PC-3 (cell line): ENCODE measurements around the gene SPEF1. TPM values are rescaled to one million over a fixed set of nuclear protein-coding genes. Genes with fewer than 3 reads are reported as not detected.

Source experiments
- ATAC-seq: fragments of 200-7000 bp; cut with Tn5 transposase; 2 replicates; pipeline ENCODE4 v1.9.1; 2020; ENCODE audit warnings: mild to moderate bottlenecking, moderate library complexity
- BruUV-seq: library from RNA; stranded (reverse); fragments of 400-500 nt; replicated peaks from 2 replicates; lab custom pipeline; 2021; lab: Mats Ljungman, UMichigan
- CTCF ChIA-PET: fragments of 300-600 bp; sonication (Branson Sonifier 250); formaldehyde crosslinking; loops from one replicate; lab custom pipeline; 2022; ENCODE audit warnings: antibody characterized with exemption; lab: Charles Lee
- POLR2A ChIA-PET: fragments of 300-600 bp; sonication (Branson Sonifier 250); formaldehyde crosslinking; loops from one replicate; lab custom pipeline; 2022; ENCODE audit warnings: antibody characterized with exemption; ENCODE audit not compliant: unreplicated experiment; lab: Charles Lee
- DNase-seq: peaks from one replicate; pipeline ENCODE4 v3.0.0-alpha.2; 2015
- H2AFZ ChIP-seq: fragments of 300-600 bp; sonication (generic); 2 replicates; pipeline ENCODE4 v1.6.0; 2016; ENCODE audit warnings: antibody characterized with exemption, low read length
- H3F3A ChIP-seq: fragments of 300-600 bp; sonication (generic); one replicate; pipeline ENCODE4 v1.6.0; 2017; ENCODE audit warnings: antibody characterized with exemption, low read length, control low read depth, mild to moderate bottlenecking; ENCODE audit not compliant: unreplicated experiment
- H3K27ac ChIP-seq: fragments of 300-600 bp; sonication (generic); 2 replicates; pipeline ENCODE4 v1.5.1; 2016; ENCODE audit warnings: mild to moderate bottlenecking, low read length
- H3K27me3 ChIP-seq: fragments of 300-600 bp; sonication (generic); 2 replicates; pipeline ENCODE4 v1.6.1; 2016; ENCODE audit warnings: low read length, mixed read lengths
- H3K36me3 ChIP-seq: fragments of 300-600 bp; sonication (generic); 2 replicates; pipeline ENCODE4 v1.6.1; 2016; ENCODE audit warnings: low read depth, mixed run types, low read length, mixed read lengths
- H3K4me1 ChIP-seq: fragments of 300-600 bp; sonication (generic); 2 replicates; pipeline ENCODE4 v1.5.1; 2016; ENCODE audit warnings: low read length; ENCODE audit not compliant: insufficient read depth
- H3K4me2 ChIP-seq: fragments of 300-600 bp; sonication (generic); 2 replicates; pipeline ENCODE4 v1.6.0; 2016; ENCODE audit warnings: low read length
- H3K4me3 ChIP-seq: fragments of 300-600 bp; sonication (generic); 2 replicates; pipeline ENCODE4 v1.5.1; 2016; ENCODE audit warnings: mild to moderate bottlenecking, low read length, mixed read lengths
- H3K79me2 ChIP-seq: fragments of 300-600 bp; sonication (generic); 2 replicates; pipeline ENCODE4 v1.6.1; 2017; ENCODE audit warnings: low read length, mixed read lengths
- H3K9ac ChIP-seq: fragments of 300-600 bp; sonication (generic); 2 replicates; pipeline ENCODE4 v1.6.0; 2016; ENCODE audit warnings: mild to moderate bottlenecking, low read length
- H3K9me2 ChIP-seq: fragments of 300-600 bp; sonication (generic); replicated peaks from 2 replicates; pipeline ENCODE4 v1.6.1; 2016; ENCODE audit warnings: mixed run types, low read length, mixed read lengths
- H3K9me3 ChIP-seq: fragments of 300-600 bp; sonication (generic); 2 replicates; pipeline ENCODE4 v1.6.1; 2016; ENCODE audit warnings: low read length, mixed read lengths
- H4K20me1 ChIP-seq: fragments of 300-600 bp; sonication (generic); 2 replicates; pipeline ENCODE4 v1.6.1; 2016; ENCODE audit warnings: low read length, mixed read lengths
- EZH2 ChIP-seq: fragments of 300-600 bp; sonication (generic); IDR thresholded peaks from one replicate; pipeline ENCODE4 v1.6.1; 2017; ENCODE audit warnings: antibody characterized with exemption, mild to moderate bottlenecking, low read length; ENCODE audit not compliant: unreplicated experiment
- EZH2phosphoT487 ChIP-seq: fragments of 300-600 bp; sonication (generic); IDR thresholded peaks from 2 replicates; pipeline ENCODE4 v1.6.1; 2018; ENCODE audit warnings: mild to moderate bottlenecking, antibody characterized with exemption, low read length, borderline replicate concordance
- intact Hi-C: fragments of 100-400 bp; cut with micrococcal nuclease; formaldehyde crosslinking; loops from 2 replicates; pipeline ENCODE4 v1.9.0; 2023
- total RNA-seq: library from RNA; depleted of rRNA; stranded (reverse); fragments of >200 nt; gene quantifications from 2 replicates; pipeline ENCODE4 v1.2.3, GENCODE V29; 2014
- TF ChIP-seq, protein P1 (sequence below): fragments of 300-600 bp; sonication (generic); conservative IDR thresholded peaks from 2 replicates; pipeline ENCODE4 v1.5.1; 2017; ENCODE audit warnings: antibody characterized with exemption, low read depth, mild to moderate bottlenecking, low read length

Gene SPEF1
- total RNA-seq, 1 experiment from 2014 or later: 2.0 TPM

- H3K9me3 ChIP-seq: no peaks in the 10 kb centered on the region
- H3K4me1 ChIP-seq: no peaks in the 10 kb centered on the region
- H3K9me2 ChIP-seq: no peaks in the 10 kb centered on the region
- H3K4me2 ChIP-seq: no peak overlapping the region
- ATAC-seq (no peak), DNase-seq (no peak)
- H2AFZ ChIP-seq: no peak overlapping the region
- CTCF ChIA-PET: no interaction called here
- no peak overlapping the region for H3K27ac ChIP-seq
- H3K79me2 ChIP-seq: peaks cover 27% of the 10 kb centered on the region
- no peaks in the 10 kb centered on the region for H4K20me1 ChIP-seq
- no TSS peak for BruUV-seq
- no peaks in the 10 kb centered on the region for H3K27me3 ChIP-seq
- H3F3A ChIP-seq: no peaks in the 10 kb centered on the region
- POLR2A ChIA-PET: no interaction called here
- intact Hi-C loops: no loop called here
- H3K4me3 ChIP-seq: no peak overlapping the region
- TF ChIP-seq EZH2phosphoT487: no peak
- TF ChIP-seq, protein P1, sequence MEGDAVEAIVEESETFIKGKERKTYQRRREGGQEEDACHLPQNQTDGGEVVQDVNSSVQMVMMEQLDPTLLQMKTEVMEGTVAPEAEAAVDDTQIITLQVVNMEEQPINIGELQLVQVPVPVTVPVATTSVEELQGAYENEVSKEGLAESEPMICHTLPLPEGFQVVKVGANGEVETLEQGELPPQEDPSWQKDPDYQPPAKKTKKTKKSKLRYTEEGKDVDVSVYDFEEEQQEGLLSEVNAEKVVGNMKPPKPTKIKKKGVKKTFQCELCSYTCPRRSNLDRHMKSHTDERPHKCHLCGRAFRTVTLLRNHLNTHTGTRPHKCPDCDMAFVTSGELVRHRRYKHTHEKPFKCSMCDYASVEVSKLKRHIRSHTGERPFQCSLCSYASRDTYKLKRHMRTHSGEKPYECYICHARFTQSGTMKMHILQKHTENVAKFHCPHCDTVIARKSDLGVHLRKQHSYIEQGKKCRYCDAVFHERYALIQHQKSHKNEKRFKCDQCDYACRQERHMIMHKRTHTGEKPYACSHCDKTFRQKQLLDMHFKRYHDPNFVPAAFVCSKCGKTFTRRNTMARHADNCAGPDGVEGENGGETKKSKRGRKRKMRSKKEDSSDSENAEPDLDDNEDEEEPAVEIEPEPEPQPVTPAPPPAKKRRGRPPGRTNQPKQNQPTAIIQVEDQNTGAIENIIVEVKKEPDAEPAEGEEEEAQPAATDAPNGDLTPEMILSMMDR: no peak
- TF ChIP-seq EZH2: no peak
- peaks cover 15% of the 10 kb centered on the region for H3K36me3 ChIP-seq
- no peak overlapping the region for H3K9ac ChIP-seq
These were observed 21.9 kb downstream of the SPEF1 start for GRCh38 chr20:3759316-3759823.

DNA sequence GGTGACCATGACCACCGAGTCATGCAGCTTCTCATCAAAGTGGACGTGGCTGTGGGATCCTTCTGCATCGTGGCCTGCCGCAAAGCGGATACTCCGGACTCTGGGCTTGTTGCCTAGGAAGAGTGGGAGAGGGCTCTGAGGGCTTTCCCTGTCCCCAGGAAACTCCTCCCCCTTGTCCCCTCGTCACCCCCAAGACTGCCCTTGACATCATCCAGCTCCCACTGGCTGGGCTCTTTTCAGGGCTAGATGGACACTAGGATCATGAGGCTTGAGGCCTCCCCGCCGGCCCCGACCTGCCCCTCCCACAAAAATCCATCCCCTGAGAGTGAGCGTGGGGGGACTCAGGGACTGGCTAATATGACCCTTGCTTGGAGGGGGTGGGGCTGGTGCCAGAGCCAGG lies 22.7 kb downstream of the SPEF1 start:
- TF ChIP-seq, protein P1: no peak
- no peak for ATAC-seq

GRCh38 chr20:3757268-3757667 lies 24.0 kb downstream of the SPEF1 start:
- POLR2A ChIA-PET: no interaction called here
- BruUV-seq: no TSS peak

More for the DNA sequence above, 22.7 kb downstream of the SPEF1 start:
- peaks cover 19% of the 10 kb centered on the region for H3K79me2 ChIP-seq
- H4K20me1 ChIP-seq: no peaks in the 10 kb centered on the region
- no peak overlapping the region for H3K4me2 ChIP-seq
- no peaks in the 10 kb centered on the region for H3K27me3 ChIP-seq
- H3K4me1 ChIP-seq: no peaks in the 10 kb centered on the region
- peaks cover 15% of the 10 kb centered on the region for H3K36me3 ChIP-seq
- no TSS peak for BruUV-seq
- no peak for DNase-seq
- H2AFZ ChIP-seq: no peak overlapping the region
- ChIA-PET POLR2A (interaction anchor here (1.2 kb wide), 1 partner anchor 9 kb away, joined by 3 read pairs; the partner anchor contains the start of gene ADISSP), CTCF (no interaction called here)
- no peaks in the 10 kb centered on the region for H3K9me3 ChIP-seq
- no peak overlapping the region for H3K27ac ChIP-seq
- H3F3A ChIP-seq: no peaks in the 10 kb centered on the region
- no peak overlapping the region for H3K9ac ChIP-seq
- H3K4me3 ChIP-seq: no peak overlapping the region
- intact Hi-C loops: no loop called here
- no peaks in the 10 kb centered on the region for H3K9me2 ChIP-seq

More at GRCh38 chr20:3757268-3757667, 24.0 kb downstream of the SPEF1 start:
- no peaks in the 10 kb centered on the region for H3K9me3 ChIP-seq
- ATAC-seq (no peak), DNase-seq (no peak)
- no peaks in the 10 kb centered on the region for H4K20me1 ChIP-seq
- peaks cover 17% of the 10 kb centered on the region; the same call in 1 of the 2 replicates for H3K79me2 ChIP-seq
- H3F3A ChIP-seq: no peaks in the 10 kb centered on the region
- H3K4me3 ChIP-seq: no peak overlapping the region
- TF ChIP-seq EZH2 (no peak), EZH2phosphoT487 (no peak)
- TF ChIP-seq, protein P1: no peak
- H3K27me3 ChIP-seq: no peaks in the 10 kb centered on the region
- H2AFZ ChIP-seq: no peak overlapping the region
- H3K9me2 ChIP-seq: no peaks in the 10 kb centered on the region
- H3K4me2 ChIP-seq: no peak overlapping the region
- peaks cover 18% of the 10 kb centered on the region for H3K36me3 ChIP-seq
- no peaks in the 10 kb centered on the region for H3K4me1 ChIP-seq
- no peak overlapping the region for H3K27ac ChIP-seq
- intact Hi-C loops: no loop called here
- CTCF ChIA-PET: interaction anchor here (1.3 kb wide), 1 partner anchor 11 kb away, joined by 4 read pairs; the partner anchor contains the start of gene ADISSP
- H3K9ac ChIP-seq: no peak overlapping the region
